K562 (cell line): ENCODE measurements around the gene HSBP1L1. TPM values are rescaled to one million over a fixed set of nuclear protein-coding genes. Genes with fewer than 3 reads are reported as not detected.

Experiments used
- polyA plus RNA-seq, 8 experiments: library from polyadenylated mRNA; depleted of rRNA in 4 of 8; stranded (reverse) in 5 of 8; unstranded in 3 of 8; fragments of >200 nt; fragmentation: Nextera tagmentation in 2 of 8; fragmentation: Illumina TruSeq in 1 of 8; extraction: Ambion mirVana in 2 of 8; extraction: Trizol in 1 of 8; gene quantifications; 2 replicates each; pipeline versions ENCODE4 v1.2.1 to v1.2.3, GENCODE V29; 2011 to 2014; ENCODE audit warnings: inconsistent platforms in 1 of 8, missing spikeins in 1 of 8
- total RNA-seq, 7 experiments: library from RNA; depleted of rRNA in 6 of 7; stranded (reverse); fragments of >200 nt in 6 of 7; fragmentation: Illumina TruSeq in 2 of 7; extraction: Trizol in 2 of 7; gene quantifications; 2 replicates each; pipeline versions ENCODE4 v1.2.1 to v1.2.3, GENCODE V29; 2011 to 2021; ENCODE audit warnings: low replicate concordance in 1 of 7
- TF ChIP-seq, protein P1 (sequence below): fragments of 450-650 bp; IDR thresholded peaks from 2 replicates; pipeline ENCODE4 v1.6.1; 2016; ENCODE audit warnings: mild to moderate bottlenecking, moderate library complexity
- TF ChIP-seq, protein P2 (sequence below): sonication (generic); formaldehyde crosslinking; IDR thresholded peaks from 2 replicates; pipeline ENCODE4 v1.8.1; 2023; ENCODE audit warnings: mild to moderate bottlenecking, missing genetic modification reagents

HSBP1L1 gene
- total and polyA plus RNA-seq, 9 of the 15 experiments (the other 6 are each of a cell fraction or from before 2014, with no cell fraction given) = 0.24 to 0.36 TPM; not detected in 7

GRCh38 chr18:79972720-79973119 lies 8.3 kb downstream of the HSBP1L1 start (continued):
- TF ChIP-seq, protein P1, sequence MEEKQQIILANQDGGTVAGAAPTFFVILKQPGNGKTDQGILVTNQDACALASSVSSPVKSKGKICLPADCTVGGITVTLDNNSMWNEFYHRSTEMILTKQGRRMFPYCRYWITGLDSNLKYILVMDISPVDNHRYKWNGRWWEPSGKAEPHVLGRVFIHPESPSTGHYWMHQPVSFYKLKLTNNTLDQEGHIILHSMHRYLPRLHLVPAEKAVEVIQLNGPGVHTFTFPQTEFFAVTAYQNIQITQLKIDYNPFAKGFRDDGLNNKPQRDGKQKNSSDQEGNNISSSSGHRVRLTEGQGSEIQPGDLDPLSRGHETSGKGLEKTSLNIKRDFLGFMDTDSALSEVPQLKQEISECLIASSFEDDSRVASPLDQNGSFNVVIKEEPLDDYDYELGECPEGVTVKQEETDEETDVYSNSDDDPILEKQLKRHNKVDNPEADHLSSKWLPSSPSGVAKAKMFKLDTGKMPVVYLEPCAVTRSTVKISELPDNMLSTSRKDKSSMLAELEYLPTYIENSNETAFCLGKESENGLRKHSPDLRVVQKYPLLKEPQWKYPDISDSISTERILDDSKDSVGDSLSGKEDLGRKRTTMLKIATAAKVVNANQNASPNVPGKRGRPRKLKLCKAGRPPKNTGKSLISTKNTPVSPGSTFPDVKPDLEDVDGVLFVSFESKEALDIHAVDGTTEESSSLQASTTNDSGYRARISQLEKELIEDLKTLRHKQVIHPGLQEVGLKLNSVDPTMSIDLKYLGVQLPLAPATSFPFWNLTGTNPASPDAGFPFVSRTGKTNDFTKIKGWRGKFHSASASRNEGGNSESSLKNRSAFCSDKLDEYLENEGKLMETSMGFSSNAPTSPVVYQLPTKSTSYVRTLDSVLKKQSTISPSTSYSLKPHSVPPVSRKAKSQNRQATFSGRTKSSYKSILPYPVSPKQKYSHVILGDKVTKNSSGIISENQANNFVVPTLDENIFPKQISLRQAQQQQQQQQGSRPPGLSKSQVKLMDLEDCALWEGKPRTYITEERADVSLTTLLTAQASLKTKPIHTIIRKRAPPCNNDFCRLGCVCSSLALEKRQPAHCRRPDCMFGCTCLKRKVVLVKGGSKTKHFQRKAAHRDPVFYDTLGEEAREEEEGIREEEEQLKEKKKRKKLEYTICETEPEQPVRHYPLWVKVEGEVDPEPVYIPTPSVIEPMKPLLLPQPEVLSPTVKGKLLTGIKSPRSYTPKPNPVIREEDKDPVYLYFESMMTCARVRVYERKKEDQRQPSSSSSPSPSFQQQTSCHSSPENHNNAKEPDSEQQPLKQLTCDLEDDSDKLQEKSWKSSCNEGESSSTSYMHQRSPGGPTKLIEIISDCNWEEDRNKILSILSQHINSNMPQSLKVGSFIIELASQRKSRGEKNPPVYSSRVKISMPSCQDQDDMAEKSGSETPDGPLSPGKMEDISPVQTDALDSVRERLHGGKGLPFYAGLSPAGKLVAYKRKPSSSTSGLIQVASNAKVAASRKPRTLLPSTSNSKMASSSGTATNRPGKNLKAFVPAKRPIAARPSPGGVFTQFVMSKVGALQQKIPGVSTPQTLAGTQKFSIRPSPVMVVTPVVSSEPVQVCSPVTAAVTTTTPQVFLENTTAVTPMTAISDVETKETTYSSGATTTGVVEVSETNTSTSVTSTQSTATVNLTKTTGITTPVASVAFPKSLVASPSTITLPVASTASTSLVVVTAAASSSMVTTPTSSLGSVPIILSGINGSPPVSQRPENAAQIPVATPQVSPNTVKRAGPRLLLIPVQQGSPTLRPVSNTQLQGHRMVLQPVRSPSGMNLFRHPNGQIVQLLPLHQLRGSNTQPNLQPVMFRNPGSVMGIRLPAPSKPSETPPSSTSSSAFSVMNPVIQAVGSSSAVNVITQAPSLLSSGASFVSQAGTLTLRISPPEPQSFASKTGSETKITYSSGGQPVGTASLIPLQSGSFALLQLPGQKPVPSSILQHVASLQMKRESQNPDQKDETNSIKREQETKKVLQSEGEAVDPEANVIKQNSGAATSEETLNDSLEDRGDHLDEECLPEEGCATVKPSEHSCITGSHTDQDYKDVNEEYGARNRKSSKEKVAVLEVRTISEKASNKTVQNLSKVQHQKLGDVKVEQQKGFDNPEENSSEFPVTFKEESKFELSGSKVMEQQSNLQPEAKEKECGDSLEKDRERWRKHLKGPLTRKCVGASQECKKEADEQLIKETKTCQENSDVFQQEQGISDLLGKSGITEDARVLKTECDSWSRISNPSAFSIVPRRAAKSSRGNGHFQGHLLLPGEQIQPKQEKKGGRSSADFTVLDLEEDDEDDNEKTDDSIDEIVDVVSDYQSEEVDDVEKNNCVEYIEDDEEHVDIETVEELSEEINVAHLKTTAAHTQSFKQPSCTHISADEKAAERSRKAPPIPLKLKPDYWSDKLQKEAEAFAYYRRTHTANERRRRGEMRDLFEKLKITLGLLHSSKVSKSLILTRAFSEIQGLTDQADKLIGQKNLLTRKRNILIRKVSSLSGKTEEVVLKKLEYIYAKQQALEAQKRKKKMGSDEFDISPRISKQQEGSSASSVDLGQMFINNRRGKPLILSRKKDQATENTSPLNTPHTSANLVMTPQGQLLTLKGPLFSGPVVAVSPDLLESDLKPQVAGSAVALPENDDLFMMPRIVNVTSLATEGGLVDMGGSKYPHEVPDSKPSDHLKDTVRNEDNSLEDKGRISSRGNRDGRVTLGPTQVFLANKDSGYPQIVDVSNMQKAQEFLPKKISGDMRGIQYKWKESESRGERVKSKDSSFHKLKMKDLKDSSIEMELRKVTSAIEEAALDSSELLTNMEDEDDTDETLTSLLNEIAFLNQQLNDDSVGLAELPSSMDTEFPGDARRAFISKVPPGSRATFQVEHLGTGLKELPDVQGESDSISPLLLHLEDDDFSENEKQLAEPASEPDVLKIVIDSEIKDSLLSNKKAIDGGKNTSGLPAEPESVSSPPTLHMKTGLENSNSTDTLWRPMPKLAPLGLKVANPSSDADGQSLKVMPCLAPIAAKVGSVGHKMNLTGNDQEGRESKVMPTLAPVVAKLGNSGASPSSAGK = no peak
- TF ChIP-seq, protein P2, sequence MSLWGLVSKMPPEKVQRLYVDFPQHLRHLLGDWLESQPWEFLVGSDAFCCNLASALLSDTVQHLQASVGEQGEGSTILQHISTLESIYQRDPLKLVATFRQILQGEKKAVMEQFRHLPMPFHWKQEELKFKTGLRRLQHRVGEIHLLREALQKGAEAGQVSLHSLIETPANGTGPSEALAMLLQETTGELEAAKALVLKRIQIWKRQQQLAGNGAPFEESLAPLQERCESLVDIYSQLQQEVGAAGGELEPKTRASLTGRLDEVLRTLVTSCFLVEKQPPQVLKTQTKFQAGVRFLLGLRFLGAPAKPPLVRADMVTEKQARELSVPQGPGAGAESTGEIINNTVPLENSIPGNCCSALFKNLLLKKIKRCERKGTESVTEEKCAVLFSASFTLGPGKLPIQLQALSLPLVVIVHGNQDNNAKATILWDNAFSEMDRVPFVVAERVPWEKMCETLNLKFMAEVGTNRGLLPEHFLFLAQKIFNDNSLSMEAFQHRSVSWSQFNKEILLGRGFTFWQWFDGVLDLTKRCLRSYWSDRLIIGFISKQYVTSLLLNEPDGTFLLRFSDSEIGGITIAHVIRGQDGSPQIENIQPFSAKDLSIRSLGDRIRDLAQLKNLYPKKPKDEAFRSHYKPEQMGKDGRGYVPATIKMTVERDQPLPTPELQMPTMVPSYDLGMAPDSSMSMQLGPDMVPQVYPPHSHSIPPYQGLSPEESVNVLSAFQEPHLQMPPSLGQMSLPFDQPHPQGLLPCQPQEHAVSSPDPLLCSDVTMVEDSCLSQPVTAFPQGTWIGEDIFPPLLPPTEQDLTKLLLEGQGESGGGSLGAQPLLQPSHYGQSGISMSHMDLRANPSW (CRISPR knock-in tag) = no peak
- TF ChIP-seq, all 486 proteins: peak for 0
